GM23338 (cell line): ENCODE results near the gene POU3F2.
A peak's percentile ranks its signal among the peaks of the same experiment; 100 is the strongest.

Experiments used
- CREB1 ChIP-seq: fragments of 250-450 bp; sonication (Bioruptor Pico); IDR thresholded peaks from 2 replicates; pipeline ENCODE4 v1.5.0; 2020; ENCODE audit warnings: low read depth, mild to moderate bottlenecking, moderate library complexity
- CTCF ChIP-seq, 2 experiments: fragments of 200-600 bp in 1 of 2; sonication (generic) in 1 of 2; conservative IDR thresholded peaks; 2 replicates each; pipeline versions ENCODE4 v1.5.1 to v1.6.1; 2016 to 2017; ENCODE audit warnings: antibody characterized with exemption in 2 of 2, low read depth in 2 of 2, mild to moderate bottlenecking in 2 of 2, moderate library complexity in 1 of 2
- ETS1 ChIP-seq: IDR thresholded peaks from 2 replicates; pipeline ENCODE4 v1.6.1; 2016; ENCODE audit warnings: antibody characterized with exemption
- EZH2 ChIP-seq: fragments of 200-600 bp; sonication (generic); IDR thresholded peaks from one replicate; pipeline ENCODE4 v1.8.0; 2017; ENCODE audit warnings: antibody characterized with exemption, mild to moderate bottlenecking, low read depth; ENCODE audit not compliant: unreplicated experiment
- EZH2phosphoT487 ChIP-seq: fragments of 200-600 bp; sonication (generic); IDR thresholded peaks from one replicate; pipeline ENCODE4 v1.8.1; 2018; ENCODE audit warnings: antibody characterized with exemption; ENCODE audit not compliant: unreplicated experiment
- JUNB ChIP-seq: IDR thresholded peaks from one replicate; pipeline ENCODE4 v1.6.1; 2016; ENCODE audit warnings: antibody characterized with exemption; ENCODE audit not compliant: unreplicated experiment
- POLR2AphosphoS5 ChIP-seq: IDR thresholded peaks from 2 replicates; pipeline ENCODE4 v1.6.1; 2016; ENCODE audit warnings: antibody characterized with exemption, low read depth
- REST ChIP-seq: IDR thresholded peaks from one replicate; pipeline ENCODE4 v1.6.1; 2018; ENCODE audit warnings: antibody characterized with exemption; ENCODE audit not compliant: unreplicated experiment
- STAT1 ChIP-seq: IDR thresholded peaks from one replicate; pipeline ENCODE4 v1.6.1; 2016; ENCODE audit warnings: antibody characterized with exemption; ENCODE audit not compliant: unreplicated experiment
- ZNF114 ChIP-seq: fragments of 250-450 bp; sonication (Bioruptor Pico); IDR thresholded peaks from 2 replicates; pipeline ENCODE4 v1.5.0; 2020; ENCODE audit warnings: mild to moderate bottlenecking, moderate library complexity
- ZNF331 ChIP-seq: fragments of 250-450 bp; sonication (Bioruptor Pico); IDR thresholded peaks from 2 replicates; pipeline ENCODE4 v1.5.0; 2020; ENCODE audit warnings: low read depth, mild to moderate bottlenecking, moderate library complexity

GRCh38 chr6:98840385-98840784 lies 6.0 kb downstream of the POU3F2 start:
- no peak for TF ChIP-seq CTCF (conservative IDR thresholded peaks at IDR 0.05; ENCODE audit: low read depth in 2 of 2)
- TF ChIP-seq POLR2AphosphoS5: no peak
- no peak for TF ChIP-seq CREB1 (CRISPR knock-in tag)
- no peak for TF ChIP-seq REST
- TF ChIP-seq EZH2: peak; percentile 51
- no peak for TF ChIP-seq STAT1
- no peak for TF ChIP-seq ETS1
- no peak for TF ChIP-seq EZH2phosphoT487
- no peak for TF ChIP-seq JUNB
- TF ChIP-seq ZNF331 (CRISPR knock-in tag): no peak
- TF ChIP-seq ZNF114 (CRISPR knock-in tag): no peak
